Left colon (tissue), 2 donors: ENCODE results near the gene MAP3K6. TPM values are rescaled to one million over a fixed set of nuclear protein-coding genes. Genes with fewer than 3 reads are reported as not detected.

ENCODE experiments used
- ATAC-seq: fragments of 200-7000 bp; cut with Tn5 transposase; one replicate; pipeline ENCODE4 v1.9.1; 2020; ENCODE audit warnings: mild to moderate bottlenecking, moderate library complexity
- DNase-seq, 2 donors: peaks; one replicate each; pipeline ENCODE4 v3.0.0-alpha.2; 2020
- intact Hi-C, 2 donors: fragments of 100-400 bp; cut with DNase I in 1 of 2; cut with micrococcal nuclease in 1 of 2; formaldehyde crosslinking; loops; one replicate each; pipeline versions ENCODE4 v1.11.2 to v1.14.0; 2022; cut with DNase I, micrococcal nuclease
- total RNA-seq, 2 donors: library from RNA; stranded (reverse); fragmentation: NEBNext Ultra II Directional; extraction: Animal tissue kit (Norgen Biotek cat#: 25700); gene quantifications; one replicate each; pipeline ENCODE4 v1.2.1, GENCODE V29; 2021
- donor health status: DM: no; HTN: no; CAD: no.
- donor health status: DM: yes; HTN: yes; CAD: no.

The MAP3K6 gene
- total RNA-seq, 2 donors from 2014 or later = 14.6 to 34.9 TPM

DNA sequence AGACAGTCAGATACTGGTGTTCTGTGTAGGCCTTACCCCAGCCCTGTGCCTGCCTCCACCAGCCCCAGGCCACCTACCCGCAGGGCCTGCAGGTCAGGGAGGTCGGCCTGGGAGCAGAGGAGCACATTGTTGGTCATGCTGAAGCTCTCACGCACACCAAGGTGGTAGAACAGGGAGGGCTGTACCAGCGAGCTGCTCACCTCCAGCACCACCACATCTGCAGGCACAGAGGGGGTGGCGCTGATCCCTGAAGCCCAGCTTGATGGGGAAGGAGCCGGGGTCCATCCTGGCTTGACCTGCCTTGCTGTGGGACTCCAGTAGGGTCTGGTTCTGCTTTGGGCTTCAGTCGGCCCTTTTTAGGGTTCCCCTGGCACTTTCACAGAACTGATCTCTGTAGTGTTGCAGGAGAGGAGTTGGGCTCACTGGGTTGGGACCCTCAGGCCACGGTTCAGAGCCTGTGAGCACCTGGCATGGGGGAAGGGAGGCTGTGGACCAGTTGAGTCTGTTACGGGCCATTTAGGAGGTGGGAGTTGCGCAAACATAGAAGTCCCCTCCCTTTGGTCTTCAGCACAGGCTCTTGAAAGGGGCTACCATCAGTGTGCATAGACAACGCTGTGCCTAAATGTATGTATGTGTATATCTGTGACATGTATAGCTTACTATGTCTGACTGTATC is 1.9 kb downstream of the MAP3K6 start:
- intact Hi-C loops = no loop called here
- DNase-seq (no peak), ATAC-seq (no peak)

DNA sequence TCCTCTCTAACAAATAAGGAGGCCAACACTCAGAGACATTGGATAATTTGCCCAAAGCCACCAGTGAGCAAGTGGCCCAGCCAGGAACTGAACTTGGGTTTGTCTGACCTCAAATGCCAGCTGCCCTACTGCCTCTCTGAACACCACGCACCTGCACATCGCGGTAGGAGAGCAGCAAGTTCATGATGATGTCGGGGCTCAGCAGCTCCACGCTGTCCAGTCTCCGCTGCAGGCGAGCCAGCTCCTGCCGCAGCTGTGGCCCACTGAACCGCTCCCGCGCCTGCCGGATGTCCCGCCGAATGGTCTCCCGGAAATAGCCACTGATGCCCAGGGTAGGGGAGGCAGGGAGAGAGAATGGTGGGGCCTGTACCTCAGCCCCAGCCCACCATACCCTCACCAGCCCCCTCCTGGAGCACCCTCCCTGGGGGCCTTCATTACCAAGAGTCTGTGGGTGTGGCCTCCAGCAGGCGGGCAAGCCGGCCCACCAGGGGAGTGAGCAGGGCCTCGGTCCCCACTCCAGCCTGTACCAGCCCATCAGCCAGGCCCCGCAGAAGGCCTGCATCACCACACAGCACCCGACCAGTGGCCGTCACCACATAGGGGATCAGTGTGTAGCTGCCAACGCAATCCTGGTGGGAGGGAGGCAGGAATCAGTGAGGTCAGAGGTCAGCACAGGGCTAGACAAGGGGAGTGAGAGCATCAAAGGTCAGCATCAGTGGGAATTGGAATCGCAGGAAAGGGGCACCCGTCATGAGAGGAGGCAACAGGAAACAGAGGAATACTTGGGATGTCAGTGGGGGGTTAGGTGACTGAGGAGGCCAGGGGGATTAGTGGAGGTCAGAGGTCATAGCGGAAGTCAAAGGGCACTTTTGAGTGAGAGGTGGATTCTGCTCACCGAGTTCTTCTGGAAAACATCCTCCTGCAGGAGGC is 2.7 kb downstream of the MAP3K6 start:
- ATAC-seq (no peak), DNase-seq (no peak)
- intact Hi-C loops = no loop called here

DNA sequence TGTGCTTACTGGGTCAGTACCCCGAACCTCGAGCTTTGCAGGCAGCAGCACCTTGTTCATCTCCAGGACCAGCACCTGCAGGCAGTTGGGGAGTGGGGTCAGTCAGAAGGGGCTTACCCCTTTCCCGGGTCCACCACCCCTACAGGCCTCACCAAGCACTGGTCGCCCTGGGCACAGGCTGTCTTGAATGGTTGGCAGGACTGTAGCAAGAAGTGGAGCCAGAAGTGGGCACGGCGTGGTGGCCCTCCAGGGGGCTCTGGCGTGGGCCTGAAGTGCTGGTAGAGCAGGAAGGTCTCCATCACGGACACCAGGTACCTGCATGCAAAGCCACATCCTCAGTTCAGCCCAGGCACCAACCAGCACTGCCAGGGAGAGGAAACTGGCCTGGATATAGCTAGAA is 5.2 kb downstream of the MAP3K6 start:
- no peak for DNase-seq
- intact Hi-C loops = no loop called here
- no peak for ATAC-seq

DNA sequence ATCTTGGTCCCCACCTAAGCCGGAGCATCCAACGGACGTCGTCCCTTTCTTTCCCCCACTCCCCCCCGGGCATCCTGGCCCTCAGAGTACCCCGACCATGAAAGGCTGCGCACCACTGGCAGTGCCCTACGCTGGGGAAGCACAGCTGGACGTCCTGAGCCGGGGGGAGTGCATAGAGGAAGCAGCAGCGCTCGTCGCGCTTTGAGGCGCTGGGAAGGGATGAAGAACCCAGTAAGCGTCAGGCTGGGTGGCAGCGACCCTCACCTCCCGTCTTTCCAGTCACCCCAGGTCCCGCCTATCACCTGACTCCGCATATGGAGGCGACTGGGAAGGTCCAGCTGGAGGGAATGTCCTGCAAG is 5.7 kb downstream of the MAP3K6 start:
- DNase-seq (no peak), ATAC-seq (no peak)
- intact Hi-C loops = no loop called here

DNA sequence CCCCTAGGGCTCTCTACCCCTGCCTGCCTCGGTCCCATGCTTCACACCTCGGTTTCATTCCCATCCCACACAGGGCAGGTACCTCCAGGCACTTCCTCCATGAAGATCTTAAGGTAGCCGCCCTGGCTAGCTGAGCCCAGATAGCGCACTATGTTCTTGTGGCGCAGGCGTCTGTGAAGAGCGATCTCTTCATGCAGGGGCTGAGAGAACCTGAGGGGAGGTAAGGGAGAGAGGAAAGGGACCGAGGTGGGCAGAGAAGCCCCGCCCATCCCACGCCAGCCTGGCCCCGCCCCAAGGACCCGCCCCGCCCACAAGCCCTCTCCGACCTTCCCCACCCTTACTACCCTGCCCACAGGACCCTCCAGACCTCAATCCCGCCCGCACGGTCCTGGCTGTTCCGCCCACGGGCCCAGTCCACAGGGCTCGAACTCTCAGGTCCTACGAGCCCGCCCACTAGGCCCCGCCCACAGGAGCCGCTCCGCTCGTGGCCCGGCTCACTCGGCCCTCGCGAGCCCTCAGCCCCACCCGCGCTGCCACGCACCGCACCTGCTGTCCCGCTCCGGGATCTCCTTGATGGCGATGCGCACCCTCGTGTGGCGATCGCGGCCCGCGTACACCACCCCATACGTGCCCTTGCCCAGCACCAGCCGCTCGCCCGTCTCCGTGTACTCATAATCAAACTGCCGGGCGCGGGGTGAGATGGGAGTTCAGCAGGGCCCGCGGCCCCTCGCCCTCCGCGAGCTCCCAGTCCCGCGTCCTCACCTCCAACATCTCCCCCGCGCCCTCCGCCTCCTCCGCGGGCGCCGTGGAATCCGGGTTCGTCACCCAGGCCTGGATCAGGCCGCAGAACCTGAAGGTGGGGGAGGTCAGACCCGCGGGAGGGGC is 6.4 kb downstream of the MAP3K6 start:
- peak in 1 of 2 donors; percentile 70 for DNase-seq
- intact Hi-C loops = no loop called here
- ATAC-seq = no peak

DNA sequence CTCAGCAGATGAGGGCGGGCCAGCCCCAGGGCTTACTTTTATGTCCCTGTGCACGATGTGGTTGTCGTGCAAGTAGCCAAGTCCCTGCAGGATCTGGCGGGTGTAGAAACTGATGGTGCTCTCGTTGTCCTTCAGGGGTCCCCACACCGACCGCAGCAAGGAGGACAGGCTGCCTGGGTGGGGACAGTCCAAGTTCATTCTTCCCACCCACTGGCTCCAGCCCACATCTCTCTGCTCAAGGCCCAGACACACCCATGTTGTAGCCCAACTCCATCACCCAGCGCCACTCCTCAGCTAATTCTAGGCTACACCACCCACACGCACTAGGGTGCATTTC is 7.0 kb downstream of the MAP3K6 start:
- intact Hi-C loops = no loop called here
- DNase-seq (no peak), ATAC-seq (no peak)

DNA sequence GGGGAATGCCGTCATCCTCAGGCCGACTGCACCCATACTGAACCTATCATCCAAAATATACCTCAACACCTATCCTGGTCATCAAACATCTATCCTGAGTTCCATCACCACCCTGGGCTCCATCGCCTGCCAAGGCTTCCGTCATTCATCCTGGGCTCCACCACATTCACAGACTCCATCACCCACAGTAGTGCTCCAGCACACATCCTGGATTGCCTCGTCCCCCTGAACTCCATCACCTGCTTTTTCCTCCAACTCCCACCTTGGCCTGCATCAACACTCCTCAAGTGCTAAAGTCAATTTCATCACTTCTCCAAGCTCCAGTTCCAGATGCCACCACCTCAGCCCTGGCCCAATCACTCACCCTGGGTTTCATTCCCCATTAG is 7.8 kb downstream of the MAP3K6 start:
- no peak for DNase-seq
- no peak for ATAC-seq
- intact Hi-C loops = no loop called here

DNA sequence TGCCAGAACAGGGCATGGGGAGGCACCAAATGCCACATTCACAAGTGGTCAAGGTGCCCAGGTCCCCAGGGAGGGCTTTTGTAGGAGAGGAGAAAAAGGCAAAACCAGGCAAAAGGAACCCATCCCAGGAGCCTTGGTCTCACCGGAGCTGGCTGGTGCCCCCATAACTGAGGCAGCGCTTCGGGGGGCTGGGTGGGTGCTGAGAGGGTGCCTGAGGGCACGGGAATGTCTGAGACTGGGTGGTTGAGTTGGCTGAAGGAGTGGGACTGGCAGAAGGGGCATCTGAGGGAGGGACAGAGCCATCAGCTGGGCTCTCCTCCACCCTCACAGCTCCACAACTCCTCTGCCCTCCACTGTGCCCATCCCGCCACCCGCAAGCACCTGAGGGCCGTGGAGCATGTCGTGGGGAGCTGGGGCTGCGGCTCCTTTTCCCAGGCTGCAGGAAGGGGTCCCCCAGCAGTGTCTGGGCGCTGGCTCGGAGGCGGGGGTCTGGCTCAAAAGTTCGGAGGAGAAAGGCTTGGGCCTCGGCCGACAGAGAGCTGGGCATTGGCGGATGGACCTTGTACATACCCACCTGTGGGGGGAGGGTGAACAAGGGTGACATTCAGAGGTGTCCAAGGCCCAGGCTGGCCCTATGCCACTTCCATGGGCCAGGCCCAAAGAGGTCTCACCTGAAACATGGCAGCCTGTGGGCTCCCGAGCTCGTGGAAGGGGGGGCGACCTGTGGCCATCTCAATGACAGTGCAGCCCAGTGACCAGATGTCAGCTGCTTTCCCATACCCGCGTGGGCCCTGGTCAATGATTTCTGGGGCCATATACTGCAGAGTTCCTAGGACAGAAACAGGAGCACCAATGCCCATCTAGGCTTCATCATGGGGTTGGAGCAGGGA is 8.5 kb downstream of the MAP3K6 start:
- no peak for ATAC-seq
- no peak for DNase-seq
- intact Hi-C loops = no loop called here

DNA sequence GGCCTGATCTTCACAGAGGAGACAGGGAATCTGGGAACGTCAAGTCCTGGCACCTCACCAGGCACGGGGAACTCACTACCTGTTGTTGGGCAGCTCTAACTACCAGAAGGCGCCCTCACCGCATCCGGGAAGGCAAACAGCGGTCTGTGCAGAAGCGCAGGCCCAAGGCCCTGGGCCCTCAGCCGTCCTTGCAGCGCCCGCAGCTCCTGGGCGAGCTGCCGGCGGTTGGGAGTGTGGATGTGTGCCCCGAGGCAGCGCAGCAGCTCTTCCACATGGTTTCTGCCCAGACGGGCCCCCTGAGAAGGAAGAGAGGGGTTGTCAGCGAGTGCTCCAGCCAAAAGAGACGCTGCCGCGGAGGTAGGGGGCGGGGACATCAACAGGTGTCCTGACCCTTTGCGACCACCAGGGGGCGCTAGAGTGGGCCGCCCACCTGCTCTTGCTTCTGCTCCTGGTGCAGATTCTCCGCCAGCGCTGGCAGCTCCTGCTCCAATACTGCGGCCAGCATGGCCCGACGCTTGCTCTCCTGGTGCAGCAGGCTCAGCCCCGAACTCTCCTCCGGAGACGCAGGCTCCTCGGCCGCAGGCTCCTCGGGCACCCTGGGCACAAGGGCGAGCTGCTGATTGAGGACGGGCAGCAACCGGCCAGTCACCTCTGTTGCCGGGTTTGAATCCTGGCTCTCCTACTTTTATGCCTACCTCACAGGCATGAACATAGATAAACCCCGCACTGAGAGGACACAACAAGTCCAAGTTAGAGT is 9.3 kb downstream of the MAP3K6 start:
- intact Hi-C loops = no loop called here
- DNase-seq (peak; percentile 68 to 80), ATAC-seq (peak; percentile 77)

DNA sequence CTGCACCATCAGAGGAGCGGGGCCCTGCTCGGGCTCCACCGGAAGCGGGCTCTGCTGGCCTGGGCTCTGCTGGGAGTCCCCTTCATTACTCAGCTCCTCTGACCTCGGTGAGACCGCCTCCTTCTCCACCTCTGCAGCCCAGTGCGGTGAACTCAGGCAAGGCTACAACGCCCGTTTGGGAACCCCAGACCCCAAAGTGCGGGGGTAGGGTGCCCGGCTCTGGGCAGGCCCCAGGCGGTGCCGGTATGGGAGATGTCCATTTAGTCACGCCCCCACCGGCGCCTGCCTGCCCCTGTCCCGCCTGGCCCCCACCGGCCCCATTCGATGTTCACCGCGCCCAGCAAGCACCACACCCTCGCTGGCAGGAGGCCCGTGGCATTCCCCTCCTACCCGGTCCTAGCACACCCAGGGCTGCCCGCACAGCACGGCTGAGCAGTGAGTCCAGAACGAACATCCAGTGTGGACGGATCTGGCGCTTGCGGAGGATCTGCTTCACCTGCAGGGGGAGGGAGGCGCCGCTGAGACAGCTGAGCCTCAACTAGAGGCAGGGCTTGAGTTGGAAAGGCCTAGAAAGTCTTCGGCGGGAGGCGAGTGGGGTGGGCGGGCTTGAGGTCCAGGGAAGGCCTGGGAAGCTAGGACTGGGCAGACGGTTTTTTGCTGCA is 10.0 kb downstream of the MAP3K6 start:
- DNase-seq (peak; percentile 89 to 91), ATAC-seq (peak; percentile 90)
- intact Hi-C loops = no loop called here

DNA sequence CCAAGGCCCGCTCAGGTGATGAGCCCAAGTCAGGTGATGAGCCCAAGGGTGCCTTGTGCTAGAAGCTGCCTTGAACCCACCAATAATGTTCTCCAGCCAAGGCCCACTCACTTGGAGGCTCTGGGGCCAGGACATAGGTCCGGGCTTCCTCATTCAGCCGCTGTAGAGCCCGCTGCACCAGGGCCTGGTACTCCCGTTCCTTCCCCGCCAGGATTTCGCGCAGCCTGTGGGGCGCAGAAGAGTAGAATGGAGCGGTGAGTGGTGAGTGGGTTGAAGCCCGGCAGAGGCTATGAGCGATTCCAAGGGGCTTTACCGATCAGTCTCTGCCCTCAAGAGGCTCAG is 10.5 kb downstream of the MAP3K6 start:
- intact Hi-C loops = no loop called here
- ATAC-seq = no peak
- DNase-seq = no peak

DNA sequence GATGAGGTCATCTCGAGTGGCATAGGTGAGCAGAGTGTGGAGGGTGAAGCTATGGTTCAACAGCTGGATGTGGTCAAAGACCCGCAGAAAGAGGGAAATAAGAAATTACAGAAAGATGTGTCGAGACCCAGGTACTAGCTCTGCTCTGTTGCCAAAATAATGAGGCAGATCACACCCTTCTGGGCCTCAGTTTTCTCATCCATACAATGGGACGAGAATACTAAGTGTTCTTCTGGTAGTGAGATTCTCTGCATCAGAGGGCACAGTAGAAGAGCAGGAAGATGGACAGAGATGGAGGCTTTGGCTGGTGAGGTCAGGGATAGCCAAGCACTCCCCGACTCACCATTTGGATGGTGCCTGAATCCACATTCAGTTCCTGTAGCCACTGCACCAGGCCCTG is 11.1 kb downstream of the MAP3K6 start:
- DNase-seq (no peak), ATAC-seq (no peak)
- intact Hi-C loops = no loop called here

DNA sequence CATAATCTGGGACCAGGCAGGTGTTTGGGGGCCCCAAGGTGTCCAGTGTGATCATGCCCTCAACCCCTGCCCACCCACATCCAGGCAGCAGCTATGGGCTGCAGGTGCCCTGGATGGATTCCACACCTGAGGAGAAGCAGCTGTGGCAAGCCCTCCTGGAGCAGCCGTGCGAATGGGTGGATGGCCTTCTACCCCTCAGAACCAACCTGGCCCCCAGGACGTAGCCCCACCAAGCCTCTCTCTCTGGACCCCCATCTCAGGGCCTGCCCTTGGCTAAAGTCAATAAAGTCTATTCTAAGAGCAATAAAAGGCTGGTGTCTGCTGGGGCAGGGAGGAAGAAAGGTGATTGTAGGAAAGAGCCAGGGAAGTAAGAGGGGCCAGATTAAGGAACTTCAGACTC is 13.1 kb downstream of the MAP3K6 start:
- intact Hi-C loops = no loop called here
- no peak for ATAC-seq
- no peak for DNase-seq

DNA sequence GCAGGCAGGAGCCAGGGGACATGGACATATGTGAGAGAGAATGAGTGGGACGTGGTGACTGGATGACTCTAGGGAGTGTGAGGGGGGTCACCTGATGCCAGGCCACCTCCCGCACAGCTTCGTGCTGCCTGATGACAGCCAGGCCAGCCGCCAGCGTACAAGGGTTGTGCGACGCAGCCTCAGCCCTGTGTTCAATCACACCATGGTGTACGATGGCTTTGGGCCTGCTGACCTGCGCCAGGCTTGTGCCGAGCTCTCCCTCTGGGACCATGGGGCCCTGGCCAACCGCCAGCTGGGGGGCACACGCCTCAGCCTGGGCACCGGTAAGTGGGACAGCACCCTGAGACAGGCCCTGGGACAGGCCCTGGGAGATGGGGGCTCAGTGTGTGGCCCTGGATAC is 13.6 kb downstream of the MAP3K6 start:
- intact Hi-C loops = no loop called here

DNA sequence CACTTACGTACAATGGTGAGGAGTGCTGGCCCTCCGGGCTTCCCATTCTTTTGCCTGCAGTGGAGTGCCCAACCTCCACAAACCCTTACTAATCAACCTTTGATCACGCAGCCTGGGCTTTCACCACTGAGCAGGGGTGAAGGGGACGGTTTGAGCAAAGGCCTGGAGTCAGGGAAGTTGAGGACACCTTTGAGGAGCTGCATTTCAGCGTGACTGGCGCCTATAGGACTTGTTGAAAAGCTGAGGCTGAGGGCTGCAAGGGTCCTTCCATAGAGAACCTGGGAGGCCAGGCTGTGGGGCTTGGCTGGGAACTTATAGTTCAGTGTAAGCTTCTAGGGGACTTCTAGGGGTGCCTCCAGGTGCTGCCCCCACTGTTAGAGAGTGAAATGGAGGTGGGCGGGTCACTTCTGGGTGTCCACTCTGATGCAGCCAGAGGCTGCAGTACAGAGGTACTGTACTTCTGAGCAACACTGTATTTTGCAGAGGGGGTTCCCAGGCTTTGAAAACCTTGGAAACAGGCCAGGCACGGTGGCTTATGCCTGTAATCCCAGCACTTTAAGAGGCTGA is 15.1 kb downstream of the MAP3K6 start:
- intact Hi-C loops = no loop called here
- ATAC-seq (peak; percentile 9), DNase-seq (no peak)

More for the DNA sequence above, 13.6 kb downstream of the MAP3K6 start:
- DNase-seq (no peak), ATAC-seq (no peak)

DNA sequence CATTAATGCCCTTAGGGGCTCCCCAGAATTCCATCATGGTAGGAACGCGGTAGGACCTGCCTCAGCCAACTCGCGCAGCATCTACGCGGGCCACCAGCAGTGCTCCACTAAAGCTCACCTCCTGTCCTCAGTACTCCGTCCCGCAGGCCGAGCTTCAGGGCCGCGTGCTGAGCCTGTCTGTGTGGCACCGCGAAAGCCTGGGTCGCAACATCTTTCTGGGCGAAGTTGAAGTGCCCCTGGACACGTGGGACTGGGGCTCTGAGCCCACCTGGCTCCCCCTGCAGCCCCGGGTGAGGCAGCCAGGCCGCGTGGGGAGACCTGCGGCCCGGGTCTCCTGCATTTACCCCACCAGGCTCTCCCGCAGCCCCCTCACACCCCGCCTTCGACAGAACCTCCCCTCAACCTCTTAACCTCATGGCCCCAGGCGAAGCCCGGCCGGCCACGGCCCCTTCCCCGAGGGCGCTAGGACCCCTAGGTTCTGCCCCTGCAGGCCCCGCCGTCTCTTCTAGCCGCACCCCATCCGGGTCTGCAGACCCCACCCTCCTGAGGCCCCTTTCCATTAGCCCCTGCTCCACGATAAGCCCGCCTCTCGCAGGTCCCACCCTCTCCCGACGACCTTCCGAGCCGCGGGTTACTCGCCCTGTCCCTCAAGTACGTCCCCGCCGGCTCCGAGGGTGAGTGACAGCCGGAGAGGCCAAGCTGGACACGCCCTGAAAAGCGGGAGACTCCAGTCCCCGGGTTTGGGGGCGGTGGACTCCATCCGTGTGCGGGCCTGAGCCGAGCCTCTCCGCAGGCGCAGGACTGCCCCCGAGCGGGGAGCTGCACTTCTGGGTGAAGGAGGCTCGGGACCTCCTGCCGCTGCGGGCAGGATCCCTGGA is 15.9 kb downstream of the MAP3K6 start:
- DNase-seq (peak in 1 of 2 donors; percentile 55), ATAC-seq (peak; percentile 16)
- intact Hi-C loops = no loop called here
